Measurements from ENCODE around the gene RPS17.
A peak's percentile ranks its signal among the peaks of the same experiment; 100 is the strongest.
"Not testable (repeated sequence)": the region's sequence is repeated elsewhere in the genome, so short reads cannot be mapped to it uniquely, and the experiment has no call there.

Gene RPS17

DNA sequence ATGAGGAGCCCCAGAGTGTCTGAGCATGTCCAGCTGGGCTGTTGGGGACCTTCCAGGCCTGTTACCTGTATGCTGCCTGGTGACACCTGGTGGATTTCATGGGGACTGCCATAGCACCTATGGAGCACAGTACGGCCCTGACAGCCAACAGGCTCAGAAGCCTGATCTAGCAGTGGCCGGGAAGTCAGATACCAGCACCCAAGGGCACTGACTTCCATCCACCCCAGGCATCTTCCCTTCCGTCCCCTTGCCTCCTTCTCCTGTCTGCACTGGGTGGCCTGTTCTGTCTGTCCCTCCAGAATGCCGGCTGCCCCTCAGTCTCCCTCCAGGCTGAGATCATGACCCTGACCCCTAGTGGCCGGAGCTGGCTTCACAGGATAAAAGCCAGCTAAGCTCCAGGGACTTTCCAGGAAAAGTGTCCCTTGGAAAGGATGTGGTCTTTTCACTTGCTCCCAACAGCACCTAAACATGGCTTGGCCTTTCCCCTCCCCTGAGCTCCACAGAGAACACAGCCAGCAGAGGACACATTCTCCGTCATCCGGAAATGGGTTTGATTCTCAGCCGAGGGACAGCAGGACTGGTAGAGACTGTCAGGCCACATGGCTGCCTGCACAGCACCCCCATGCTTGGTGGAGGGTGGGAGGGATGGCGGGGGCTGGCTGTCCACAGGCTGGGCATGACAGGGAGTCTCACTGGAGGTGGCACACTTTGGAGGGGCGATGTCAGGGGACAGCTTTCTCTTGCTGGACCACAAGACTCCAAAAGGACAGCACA, 9.5 kb downstream of the RPS17 start:
- DNase-seq (ENCODE audit: low read depth) = peak; percentile 54
- no peak overlapping the region for H3K4me3 ChIP-seq (ENCODE audit: control insufficient read depth, low read depth, low read length)
- TF ChIP-seq, protein P1, sequence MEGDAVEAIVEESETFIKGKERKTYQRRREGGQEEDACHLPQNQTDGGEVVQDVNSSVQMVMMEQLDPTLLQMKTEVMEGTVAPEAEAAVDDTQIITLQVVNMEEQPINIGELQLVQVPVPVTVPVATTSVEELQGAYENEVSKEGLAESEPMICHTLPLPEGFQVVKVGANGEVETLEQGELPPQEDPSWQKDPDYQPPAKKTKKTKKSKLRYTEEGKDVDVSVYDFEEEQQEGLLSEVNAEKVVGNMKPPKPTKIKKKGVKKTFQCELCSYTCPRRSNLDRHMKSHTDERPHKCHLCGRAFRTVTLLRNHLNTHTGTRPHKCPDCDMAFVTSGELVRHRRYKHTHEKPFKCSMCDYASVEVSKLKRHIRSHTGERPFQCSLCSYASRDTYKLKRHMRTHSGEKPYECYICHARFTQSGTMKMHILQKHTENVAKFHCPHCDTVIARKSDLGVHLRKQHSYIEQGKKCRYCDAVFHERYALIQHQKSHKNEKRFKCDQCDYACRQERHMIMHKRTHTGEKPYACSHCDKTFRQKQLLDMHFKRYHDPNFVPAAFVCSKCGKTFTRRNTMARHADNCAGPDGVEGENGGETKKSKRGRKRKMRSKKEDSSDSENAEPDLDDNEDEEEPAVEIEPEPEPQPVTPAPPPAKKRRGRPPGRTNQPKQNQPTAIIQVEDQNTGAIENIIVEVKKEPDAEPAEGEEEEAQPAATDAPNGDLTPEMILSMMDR (conservative IDR thresholded peaks at IDR 0.05; ENCODE audit: control insufficient read depth, insufficient read depth, low read depth, low read length) = peak; percentile 64

DNA sequence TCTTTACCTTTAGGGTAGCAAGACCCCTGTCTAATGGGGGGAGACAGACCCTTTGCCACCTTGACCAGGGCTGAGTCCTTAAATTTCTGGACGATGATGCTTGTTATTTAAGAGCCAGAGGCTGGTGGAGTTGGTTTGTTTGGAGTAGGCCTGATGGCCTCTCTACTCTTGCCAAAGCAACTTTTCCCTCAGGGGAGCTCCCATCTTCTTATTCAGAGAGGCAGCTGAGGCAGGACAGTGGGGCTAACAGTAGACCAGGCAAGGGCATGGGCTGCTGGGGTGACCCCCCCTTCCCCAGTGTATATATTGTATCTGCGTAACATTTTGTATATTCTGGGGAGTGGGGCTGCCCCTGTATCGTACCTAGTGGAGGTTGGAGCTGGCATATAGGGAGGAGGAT, 10.3 kb downstream of the RPS17 start:
- H3K4me3 ChIP-seq (ENCODE audit: control insufficient read depth, low read depth, low read length) = no peak overlapping the region
- no peak for DNase-seq (ENCODE audit: low read depth)
- TF ChIP-seq, protein P1 (conservative IDR thresholded peaks at IDR 0.05; ENCODE audit: control insufficient read depth, insufficient read depth, low read depth, low read length) = no peak

DNA sequence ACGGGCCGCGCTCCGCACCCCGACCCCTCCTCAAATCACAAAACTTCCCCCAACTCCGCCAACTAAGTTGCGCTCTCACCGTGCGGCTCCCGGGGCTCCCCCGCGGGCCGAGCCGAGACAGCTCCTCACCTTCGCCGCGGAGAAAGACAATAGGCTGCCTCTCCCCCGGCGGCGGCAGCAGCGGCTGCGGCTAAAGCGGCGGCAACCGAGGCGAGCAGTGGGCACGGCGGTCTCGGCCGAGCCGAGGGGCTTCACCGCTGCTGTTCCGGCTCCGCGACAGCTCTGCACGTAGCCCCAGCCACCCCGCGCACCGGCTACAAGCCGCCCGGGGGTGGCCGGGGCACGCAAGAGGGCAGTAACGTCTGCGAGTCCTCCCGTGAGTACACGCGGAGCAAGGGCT, 26.7 kb downstream of the RPS17 start:
- H3K4me3 ChIP-seq (ENCODE audit: control insufficient read depth, low read depth, low read length); DNase-seq (ENCODE audit: low read depth): not testable (repeated sequence)

DNA sequence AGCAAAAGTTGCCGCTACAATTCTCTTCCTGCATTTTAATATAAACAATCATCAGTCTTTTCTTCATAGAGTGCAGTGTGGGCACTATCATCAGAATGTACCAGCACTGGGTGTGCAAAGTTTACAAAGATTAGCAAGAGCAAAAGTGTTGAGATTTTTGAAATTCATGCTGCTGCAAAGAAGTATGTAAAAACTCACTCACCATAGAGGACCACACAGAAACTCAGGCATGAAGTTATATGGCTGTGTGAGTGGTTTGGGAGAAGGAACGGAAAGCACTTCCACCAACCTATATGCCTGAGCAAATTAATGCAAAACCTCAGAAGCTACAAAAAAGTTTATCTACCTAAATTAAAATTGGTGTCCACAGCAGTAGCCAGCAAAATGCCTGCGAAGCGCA, 32.6 kb downstream of the RPS17 start:
- DNase-seq (ENCODE audit: low read depth); H3K4me3 ChIP-seq (ENCODE audit: control insufficient read depth, low read depth, low read length): not testable (repeated sequence)

DNA sequence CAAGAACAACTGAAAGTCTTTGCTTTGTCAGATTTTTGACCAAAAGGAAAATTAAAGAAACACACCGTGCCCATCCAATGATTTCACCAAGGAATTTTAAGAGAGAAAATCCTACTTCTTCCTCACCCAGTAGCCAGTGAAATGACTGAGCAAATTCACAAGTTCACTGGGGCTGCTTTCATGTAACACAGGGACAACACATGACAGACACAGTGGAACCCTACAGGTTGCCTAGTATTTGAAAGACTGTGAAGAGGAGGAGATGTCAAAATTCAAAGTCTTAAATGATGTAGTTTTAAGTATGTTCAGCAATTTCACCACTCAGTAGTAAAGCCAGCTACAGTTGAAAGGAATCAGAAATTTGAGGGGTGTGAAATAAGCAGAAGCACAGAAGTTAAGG, 33.2 kb downstream of the RPS17 start:
- DNase-seq (ENCODE audit: low read depth); H3K4me3 ChIP-seq (ENCODE audit: control insufficient read depth, low read depth, low read length): not testable (repeated sequence)

DNA sequence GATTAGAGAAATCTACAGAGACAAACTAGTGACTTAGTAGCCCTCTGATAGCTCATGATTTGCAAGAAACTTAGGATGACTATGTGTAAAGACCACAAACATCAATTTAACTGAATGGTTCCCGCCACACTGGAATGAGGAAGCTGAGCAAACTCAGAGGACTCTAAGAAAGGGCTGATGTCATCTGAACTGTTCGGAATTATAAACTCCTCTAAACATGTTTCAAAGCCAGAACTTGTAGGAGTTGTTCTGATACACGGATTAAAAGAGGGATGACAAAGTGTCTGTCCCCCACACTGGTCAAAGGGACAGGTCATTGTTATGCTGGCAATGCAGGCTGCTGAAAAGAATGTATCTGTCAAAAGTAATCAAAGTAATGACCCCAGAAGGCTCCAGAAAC, 34.4 kb downstream of the RPS17 start:
- DNase-seq (ENCODE audit: low read depth); H3K4me3 ChIP-seq (ENCODE audit: control insufficient read depth, low read depth, low read length): not testable (repeated sequence)

DNA sequence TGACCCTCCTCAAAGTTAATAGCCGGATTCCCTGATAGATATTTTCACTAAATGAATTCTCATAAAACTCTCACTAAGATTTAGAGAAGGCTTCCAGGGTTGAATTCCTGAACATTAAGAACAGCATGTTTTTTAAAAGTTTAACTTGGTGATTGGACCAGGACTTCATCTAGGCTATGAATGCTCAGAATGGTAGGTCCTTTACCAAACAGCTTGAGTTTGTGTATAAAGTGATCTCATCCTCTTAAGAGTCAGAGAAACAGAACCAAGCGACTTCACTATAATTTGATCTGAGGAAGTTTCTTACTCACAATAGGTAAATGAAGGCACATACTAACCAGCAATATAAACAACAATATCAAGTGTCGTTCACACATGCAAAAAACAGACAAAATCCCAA, 36.2 kb downstream of the RPS17 start:
- DNase-seq (ENCODE audit: low read depth); H3K4me3 ChIP-seq (ENCODE audit: control insufficient read depth, low read depth, low read length): not testable (repeated sequence)

DNA sequence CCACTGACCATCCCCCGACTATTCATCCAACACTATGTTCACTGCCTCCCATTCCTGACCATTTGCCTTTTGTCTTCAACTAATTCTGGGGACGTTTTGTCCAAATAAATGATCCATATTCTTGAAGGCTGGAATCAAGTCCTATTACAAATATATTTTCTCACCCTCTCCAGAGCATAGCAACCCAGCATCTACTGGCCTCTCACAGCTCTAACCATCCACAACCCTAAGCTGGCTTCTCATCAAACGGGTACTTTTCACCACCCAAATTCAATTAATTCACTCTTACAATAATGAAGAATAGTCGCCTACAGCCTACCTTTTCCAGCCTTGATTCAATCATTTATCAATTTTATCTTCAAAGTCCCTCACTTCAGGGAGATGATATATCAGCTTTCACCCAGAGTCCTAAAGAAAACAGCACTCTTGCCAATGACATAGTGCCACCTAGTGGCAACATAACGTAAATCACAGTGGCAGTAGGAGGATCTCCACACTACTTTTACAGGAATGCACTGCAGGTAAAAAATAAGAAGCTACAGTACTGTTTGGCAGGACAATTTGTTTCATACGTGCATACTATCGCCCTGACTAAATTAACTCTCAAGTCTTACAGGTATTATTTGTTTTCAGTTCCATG, 37.4 kb downstream of the RPS17 start:
- TF ChIP-seq, protein P1 (conservative IDR thresholded peaks at IDR 0.05; ENCODE audit: control insufficient read depth, insufficient read depth, low read depth, low read length) = peak; percentile 6
- H3K4me3 ChIP-seq (ENCODE audit: control insufficient read depth, low read depth, low read length); DNase-seq (ENCODE audit: low read depth): not testable (repeated sequence)

DNA sequence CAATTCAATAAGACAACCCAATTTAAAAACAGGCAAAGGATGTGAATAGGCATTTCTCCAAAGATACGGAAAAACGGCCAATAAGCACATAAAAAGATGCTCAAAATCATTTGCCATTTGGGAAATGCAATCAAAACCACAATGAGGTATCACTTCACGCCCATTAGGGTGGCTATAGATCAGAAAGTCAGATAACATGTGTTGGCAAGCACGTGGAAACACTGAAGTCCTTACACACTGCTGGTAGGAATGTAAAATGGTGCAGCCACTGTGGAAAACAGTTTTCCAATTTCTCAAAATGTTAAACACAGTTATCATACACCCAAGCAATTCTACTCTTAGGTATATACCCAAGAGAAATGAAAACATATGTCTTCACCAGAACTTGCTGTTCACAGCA, 39.5 kb downstream of the RPS17 start:
- H3K4me3 ChIP-seq (ENCODE audit: control insufficient read depth, low read depth, low read length); DNase-seq (ENCODE audit: low read depth): not testable (repeated sequence)

DNA sequence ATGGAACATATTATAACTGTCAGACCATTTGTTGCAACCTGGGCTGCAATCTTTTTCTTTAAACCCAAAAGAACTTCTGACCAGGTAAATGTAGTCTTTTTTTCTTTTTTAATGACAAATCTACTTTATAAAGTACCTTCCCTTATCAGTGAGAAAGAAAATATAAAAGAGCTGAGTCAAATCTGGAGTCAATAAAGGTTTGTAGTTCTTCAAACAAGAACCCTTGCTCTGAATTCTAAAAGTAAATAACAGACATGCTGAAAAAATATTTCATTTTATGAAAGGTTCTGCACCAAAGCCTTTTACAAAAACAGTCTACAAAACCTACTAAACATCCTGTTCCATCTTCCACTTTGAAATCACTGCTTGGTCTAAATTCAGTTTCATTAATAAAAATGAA, 42.3 kb downstream of the RPS17 start:
- not testable (repeated sequence) for DNase-seq (ENCODE audit: low read depth); H3K4me3 ChIP-seq (ENCODE audit: control insufficient read depth, low read depth, low read length)
